Natural killer cell (primary cell): ENCODE data around the gene AK2. TPM values are rescaled to one million over a fixed set of nuclear protein-coding genes. Genes with fewer than 3 reads are reported as not detected.
A peak's percentile ranks its signal among the peaks of the same experiment; 100 is the strongest.

ENCODE experiments used
- ATAC-seq, 3 donors: fragments of 150-1000 bp in 2 of 3; fragments of 200-7000 bp in 1 of 3; cut with Tn5 transposase; 1 replicate in 1 of 3; 2 replicates in 2 of 3; pipeline ENCODE4 v1.10.0; 2021; ENCODE audit warnings: mild to moderate bottlenecking in 2 of 3, moderate library complexity in 2 of 3
- DNase-seq, 2 donors: peaks; one replicate each; pipeline versions ENCODE4 v3.0.0 to v3.0.0-alpha.2; 2013 to 2021; ENCODE audit warnings: mixed read lengths in 1 of 2
- H3K27ac ChIP-seq: one replicate; pipeline ENCODE4 v1.5.1; 2013; ENCODE audit warnings: mild to moderate bottlenecking, low read length
- H3K27me3 ChIP-seq: one replicate; pipeline ENCODE4 v1.6.1; 2013; ENCODE audit warnings: low read length; ENCODE audit not compliant: control insufficient read depth, insufficient read depth
- H3K36me3 ChIP-seq: one replicate; pipeline ENCODE4 v1.6.1; 2013; ENCODE audit warnings: low read length; ENCODE audit not compliant: control insufficient read depth, insufficient read depth
- H3K4me1 ChIP-seq: one replicate; pipeline ENCODE4 v1.6.1; 2013; ENCODE audit warnings: low read length; ENCODE audit not compliant: control insufficient read depth, insufficient read depth
- H3K4me3 ChIP-seq: one replicate; pipeline ENCODE4 v1.5.1; 2013; ENCODE audit warnings: low read length
- H3K9me3 ChIP-seq: one replicate; pipeline ENCODE4 v1.6.1; 2013; ENCODE audit warnings: low read length; ENCODE audit not compliant: control insufficient read depth, insufficient read depth
- H3K27ac Mint-ChIP-seq, 2 donors: one replicate each; pipeline ENCODE4 v1.8.0; 2022; ENCODE audit warnings: mild to moderate bottlenecking in 2 of 2, mixed read lengths in 2 of 2, moderate library complexity in 1 of 2
- H3K27me3 Mint-ChIP-seq, 2 donors: one replicate each; pipeline ENCODE4 v1.8.0; 2022; ENCODE audit warnings: low read depth in 2 of 2, mixed read lengths in 2 of 2
- H3K36me3 Mint-ChIP-seq: one replicate; pipeline ENCODE4 v1.8.0; 2022; ENCODE audit warnings: mixed read lengths
- H3K4me1 Mint-ChIP-seq, 2 donors: one replicate each; pipeline ENCODE4 v1.8.0; 2022; ENCODE audit warnings: mixed read lengths in 2 of 2
- H3K4me3 Mint-ChIP-seq: one replicate; pipeline ENCODE4 v1.8.0; 2022; ENCODE audit warnings: mild to moderate bottlenecking, moderate library complexity, mixed read lengths
- H3K9me3 Mint-ChIP-seq, 2 donors: one replicate each; pipeline ENCODE4 v1.8.0; 2022; ENCODE audit warnings: mixed read lengths in 2 of 2
- CTCF ChIP-seq: fragments of 200-600 bp; IDR thresholded peaks from one replicate; pipeline ENCODE4 v1.8.0; 2022; ENCODE audit warnings: antibody characterized with exemption
- WGBS: methylation state at CpG from one replicate; pipeline ENCODE4 v1.1.7; 2013; ENCODE audit warnings: missing lambda C conversion rate; ENCODE audit not compliant: insufficient coverage; 5-methylcytosine and 5-hydroxymethylcytosine counted together
- intact Hi-C: fragments of 100-400 bp; cut with micrococcal nuclease; formaldehyde crosslinking; loops from one replicate; pipeline ENCODE4 v1.14.2; 2022
- total RNA-seq, 4 donors: library from RNA; stranded (reverse); fragments of 120-200 nt in 1 of 4; gene quantifications; one replicate each; pipeline versions ENCODE4 v1.2.3 to v1.2.4, GENCODE V29; 2013 to 2022

Gene AK2
- total RNA-seq, 3 donors from 2014 or later (not counting 1 experiment from before 2014, with no cell fraction given) = 64.8 to 94.0 (median 67.1) TPM

- peaks cover 0 to 4% of the 10 kb centered on the region in 2 donors for H3K27me3 Mint-ChIP-seq
- no peak overlapping the region for H3K4me3 ChIP-seq
These were observed 13.8 kb upstream of the AK2 start for GRCh38 chr1:33050221-33051076.

GRCh38 chr1:33049371-33049770 is 12.7 kb upstream of the AK2 start:
- Mint-ChIP-seq H3K4me1 (peaks cover 12 to 29% of the 10 kb centered on the region in 2 donors), H3K27me3 (peaks cover 0 to 4% of the 10 kb centered on the region in 2 donors), H3K4me3 (no peak overlapping the region), H3K36me3 (no peaks in the 10 kb centered on the region), H3K27ac (no peak overlapping the region), H3K9me3 (no peaks in the 10 kb centered on the region)
- DNase-seq (no peak), ATAC-seq (no peak)
- no peak for TF ChIP-seq CTCF
- Histone ChIP-seq H3K27ac (no peak overlapping the region), H3K27me3 (no peaks in the 10 kb centered on the region), H3K4me1 (peaks cover 19% of the 10 kb centered on the region), H3K9me3 (no peaks in the 10 kb centered on the region), H3K36me3 (no peaks in the 10 kb centered on the region), H3K4me3 (no peak overlapping the region)
- intact Hi-C loops = loop anchor here (5.0 kb wide), 2 partner anchors 48 to 78 kb away; no protein-coding TSS in a partner anchor
- WGBS = 22% methylated on average over 7 of the region's 7 CpGs

More at GRCh38 chr1:33050221-33051076, 13.8 kb upstream of the AK2 start:
- intact Hi-C loops = no loop called here
- no peak overlapping the region for H3K27ac ChIP-seq
- WGBS = 81% methylated on average over 8 of the region's 17 CpGs
- Mint-ChIP-seq H3K36me3 (no peaks in the 10 kb centered on the region), H3K9me3 (no peaks in the 10 kb centered on the region), H3K4me3 (no peak overlapping the region), H3K4me1 (peaks cover 14 to 24% of the 10 kb centered on the region in 2 donors), H3K27ac (peak overlapping the region in 1 of 2 donors; percentile 20)
- no peaks in the 10 kb centered on the region for H3K9me3 ChIP-seq
- no peak for DNase-seq
- H3K4me1 ChIP-seq = peaks cover 18% of the 10 kb centered on the region
- H3K36me3 ChIP-seq = no peaks in the 10 kb centered on the region
- H3K27me3 ChIP-seq = no peaks in the 10 kb centered on the region
- peak in 1 of 3 donors; percentile 31 for ATAC-seq
- no peak for TF ChIP-seq CTCF

GRCh38 chr1:33048426-33048825 is 11.7 kb upstream of the AK2 start:
- no peak for TF ChIP-seq CTCF
- H3K9me3 Mint-ChIP-seq = no peaks in the 10 kb centered on the region
- H3K27me3 Mint-ChIP-seq = peaks cover 0 to 4% of the 10 kb centered on the region in 2 donors
- no peaks in the 10 kb centered on the region for H3K36me3 Mint-ChIP-seq
- no peak overlapping the region for H3K27ac ChIP-seq
- H3K27ac Mint-ChIP-seq = no peak overlapping the region
- H3K9me3 ChIP-seq = no peaks in the 10 kb centered on the region
- H3K27me3 ChIP-seq = no peaks in the 10 kb centered on the region
- no peaks in the 10 kb centered on the region for H3K36me3 ChIP-seq
- no peak overlapping the region for H3K4me3 ChIP-seq
- 84% methylated on average over 2 of the region's 3 CpGs for WGBS
- peaks cover 19% of the 10 kb centered on the region for H3K4me1 ChIP-seq
- H3K4me3 Mint-ChIP-seq = no peak overlapping the region
- DNase-seq = no peak
- no peak for ATAC-seq
- intact Hi-C loops = loop anchor here (5.0 kb wide), 2 partner anchors 49 to 79 kb away; no protein-coding TSS in a partner anchor
- H3K4me1 Mint-ChIP-seq = peaks cover 12 to 29% of the 10 kb centered on the region in 2 donors
